VCaP (cell line): ENCODE data around the gene ANKRD2.

Experiments used
- H3K27ac ChIP-seq: fragments of 450-650 bp; 2 replicates; pipeline ENCODE4 v1.5.1; 2017
- TF ChIP-seq, protein P1 (sequence below): fragments of 450-650 bp; conservative IDR thresholded peaks from 2 replicates; pipeline ENCODE4 v1.5.1; 2017; ENCODE audit warnings: mild to moderate bottlenecking, moderate library complexity

The ANKRD2 gene

DNA sequence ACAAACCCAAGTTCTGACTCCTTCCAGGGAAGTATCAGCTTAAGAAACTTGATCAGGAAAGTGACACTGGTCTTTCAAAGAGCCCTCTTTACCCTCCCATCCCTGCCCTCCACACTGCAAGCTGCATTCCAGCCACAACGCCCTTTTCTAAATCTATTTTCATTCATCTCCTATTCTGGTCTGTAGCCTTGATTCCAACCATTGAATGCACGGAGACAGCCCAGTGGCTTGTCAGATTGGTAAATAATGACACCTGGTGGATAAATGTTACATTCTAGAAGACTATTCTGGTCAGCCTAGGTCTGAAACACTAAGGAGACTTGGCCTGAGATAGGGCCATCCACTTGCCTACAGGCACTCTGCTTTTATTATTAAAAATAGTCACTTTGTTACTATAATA is 39.8 kb downstream of the ANKRD2 start:
- TF ChIP-seq, protein P1, sequence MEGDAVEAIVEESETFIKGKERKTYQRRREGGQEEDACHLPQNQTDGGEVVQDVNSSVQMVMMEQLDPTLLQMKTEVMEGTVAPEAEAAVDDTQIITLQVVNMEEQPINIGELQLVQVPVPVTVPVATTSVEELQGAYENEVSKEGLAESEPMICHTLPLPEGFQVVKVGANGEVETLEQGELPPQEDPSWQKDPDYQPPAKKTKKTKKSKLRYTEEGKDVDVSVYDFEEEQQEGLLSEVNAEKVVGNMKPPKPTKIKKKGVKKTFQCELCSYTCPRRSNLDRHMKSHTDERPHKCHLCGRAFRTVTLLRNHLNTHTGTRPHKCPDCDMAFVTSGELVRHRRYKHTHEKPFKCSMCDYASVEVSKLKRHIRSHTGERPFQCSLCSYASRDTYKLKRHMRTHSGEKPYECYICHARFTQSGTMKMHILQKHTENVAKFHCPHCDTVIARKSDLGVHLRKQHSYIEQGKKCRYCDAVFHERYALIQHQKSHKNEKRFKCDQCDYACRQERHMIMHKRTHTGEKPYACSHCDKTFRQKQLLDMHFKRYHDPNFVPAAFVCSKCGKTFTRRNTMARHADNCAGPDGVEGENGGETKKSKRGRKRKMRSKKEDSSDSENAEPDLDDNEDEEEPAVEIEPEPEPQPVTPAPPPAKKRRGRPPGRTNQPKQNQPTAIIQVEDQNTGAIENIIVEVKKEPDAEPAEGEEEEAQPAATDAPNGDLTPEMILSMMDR = peak; percentile 74
- H3K27ac ChIP-seq = no peak overlapping the region

DNA sequence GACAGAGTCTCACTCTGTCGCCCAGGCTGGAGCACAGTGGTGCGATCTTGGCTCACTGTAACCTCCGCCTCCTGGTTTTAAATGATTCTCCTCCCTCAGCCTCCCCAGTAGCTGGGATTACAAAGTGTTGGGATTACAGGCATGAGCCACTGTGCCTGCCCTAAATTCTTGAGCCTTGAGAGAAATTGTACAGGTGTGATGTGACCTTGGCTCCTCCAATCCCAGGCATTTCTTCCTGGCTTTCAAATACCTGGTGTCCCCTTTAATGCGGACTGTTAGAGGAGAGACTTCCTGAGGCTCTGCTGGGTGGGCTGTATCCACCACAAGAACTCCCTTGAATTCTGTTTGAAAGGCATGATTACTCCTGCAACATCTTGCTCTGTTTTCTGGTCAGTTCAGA is 45.7 kb downstream of the ANKRD2 start:
- H3K27ac ChIP-seq = no peak overlapping the region
- TF ChIP-seq, protein P1 = no peak

DNA sequence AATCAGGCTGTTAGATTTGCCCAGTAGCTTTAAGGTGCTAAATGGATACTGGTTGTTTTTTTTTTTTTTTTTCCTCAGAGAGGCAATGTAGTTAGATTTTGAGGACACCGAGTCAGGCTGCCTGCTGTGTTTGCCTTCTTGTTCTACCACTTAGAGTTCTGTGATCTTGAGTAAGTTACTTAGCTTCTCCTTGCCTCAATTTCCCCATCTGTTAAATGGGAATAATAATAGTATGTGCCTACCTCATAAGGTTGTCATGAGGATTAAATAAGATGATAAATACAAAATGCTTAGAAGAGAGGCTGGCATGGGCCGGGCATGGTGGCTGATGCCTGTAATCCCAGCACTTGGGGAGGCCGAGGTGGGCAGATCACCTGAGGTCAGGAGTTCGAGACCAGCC is 46.2 kb downstream of the ANKRD2 start:
- H3K27ac ChIP-seq = no peak overlapping the region
- TF ChIP-seq, protein P1 = no peak

DNA sequence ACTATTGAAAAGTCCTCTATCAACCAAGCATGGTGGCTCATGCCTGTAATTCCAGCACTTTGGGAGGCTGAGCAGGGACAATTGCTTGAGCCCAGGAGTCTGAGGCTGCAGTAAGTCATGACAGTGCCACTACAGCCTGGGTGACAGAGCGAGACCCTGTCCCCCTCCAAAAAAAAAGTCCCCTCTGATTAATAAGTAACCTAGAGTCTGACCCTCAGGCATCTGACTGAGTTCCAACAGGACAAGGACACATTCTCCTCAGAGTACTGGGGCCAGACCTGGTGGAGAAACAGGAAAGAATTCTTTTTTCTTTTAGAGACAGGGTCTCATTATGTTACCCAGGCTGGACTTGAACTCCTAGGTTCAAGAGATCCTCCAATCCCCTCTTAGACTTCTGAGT is 50.7 kb downstream of the ANKRD2 start:
- TF ChIP-seq, protein P1 = no peak
- H3K27ac ChIP-seq = no peak overlapping the region

DNA sequence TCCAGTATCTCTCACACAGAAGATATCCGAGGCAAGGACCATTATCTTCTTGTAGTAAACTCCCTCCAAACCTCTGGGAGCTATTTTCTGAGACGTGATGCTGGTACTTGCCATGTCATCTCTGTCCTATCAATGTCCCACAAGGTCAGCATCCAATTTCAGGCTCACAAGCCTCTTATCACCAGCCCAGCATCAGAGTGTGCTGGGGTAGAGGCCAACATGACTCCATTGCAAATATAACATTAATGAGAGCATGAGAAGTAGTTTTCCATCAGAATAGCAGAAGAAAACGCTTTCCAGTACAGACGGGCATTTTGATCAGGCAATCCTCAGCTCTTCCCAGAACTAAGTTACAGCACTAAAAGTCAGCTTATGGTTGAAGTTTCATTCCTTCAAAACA is 55.2 kb downstream of the ANKRD2 start:
- TF ChIP-seq, protein P1 = no peak
- no peak overlapping the region for H3K27ac ChIP-seq

DNA sequence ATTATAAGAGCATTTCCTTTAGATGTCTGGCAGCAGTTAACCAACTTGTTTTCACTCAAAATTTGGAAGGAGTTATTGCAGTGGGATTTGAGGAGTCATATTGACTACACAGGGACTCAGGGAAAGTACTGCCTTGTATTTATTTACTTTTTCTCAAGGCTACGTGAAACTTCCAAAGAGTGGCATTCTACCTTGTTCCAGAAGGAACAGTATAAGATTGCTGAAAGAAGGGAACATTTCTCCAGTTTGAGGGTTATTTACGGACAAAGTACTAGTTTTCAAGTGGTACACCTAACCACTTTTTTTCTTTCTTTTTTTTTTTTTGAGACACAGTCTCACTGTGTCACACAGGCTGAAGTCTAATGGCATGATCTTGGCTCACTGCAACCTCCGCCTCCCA is 55.6 kb downstream of the ANKRD2 start:
- no peak overlapping the region for H3K27ac ChIP-seq
- TF ChIP-seq, protein P1 = no peak

DNA sequence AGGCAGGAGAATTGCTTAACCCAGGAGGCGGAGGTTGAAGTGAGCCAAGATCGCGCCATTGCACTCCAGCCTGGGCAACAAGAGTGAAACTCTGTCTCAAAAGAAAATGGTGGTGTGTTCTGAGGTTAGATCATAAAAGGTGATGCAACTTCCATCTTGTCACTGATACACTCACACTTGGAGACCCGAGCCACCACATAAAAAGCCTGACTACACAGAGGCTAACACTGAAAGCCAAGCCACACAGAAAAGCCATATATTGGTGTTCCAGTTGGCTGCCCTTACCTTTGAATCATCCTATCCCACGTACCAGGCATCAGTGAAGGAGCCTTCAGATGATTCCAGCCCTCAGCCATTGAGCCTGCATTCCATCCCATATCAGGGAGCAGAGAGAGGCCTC is 56.7 kb downstream of the ANKRD2 start:
- TF ChIP-seq, protein P1 = no peak
- H3K27ac ChIP-seq = no peak overlapping the region

DNA sequence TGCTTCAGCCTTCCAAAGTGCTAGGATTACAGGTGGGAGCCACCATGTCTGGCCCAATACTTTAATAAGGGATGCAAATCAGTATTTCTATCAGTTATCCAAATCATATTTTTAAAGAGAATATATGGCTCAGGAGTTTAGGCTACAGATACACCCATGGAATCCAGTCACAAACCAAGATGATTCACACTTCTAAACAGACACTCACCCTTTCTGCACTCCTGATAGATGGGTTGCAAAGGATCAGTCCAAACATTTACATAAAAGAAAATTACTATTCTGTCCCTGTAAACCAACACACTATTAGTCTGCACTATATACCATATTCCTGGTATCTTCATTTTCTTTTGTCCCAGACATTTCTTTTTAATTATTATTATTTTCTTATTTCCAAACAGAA is 58.5 kb downstream of the ANKRD2 start:
- TF ChIP-seq, protein P1 = no peak
- no peak overlapping the region for H3K27ac ChIP-seq
